ENCODE results near the gene SHTN1.

- TF ChIP-seq, protein P1, sequence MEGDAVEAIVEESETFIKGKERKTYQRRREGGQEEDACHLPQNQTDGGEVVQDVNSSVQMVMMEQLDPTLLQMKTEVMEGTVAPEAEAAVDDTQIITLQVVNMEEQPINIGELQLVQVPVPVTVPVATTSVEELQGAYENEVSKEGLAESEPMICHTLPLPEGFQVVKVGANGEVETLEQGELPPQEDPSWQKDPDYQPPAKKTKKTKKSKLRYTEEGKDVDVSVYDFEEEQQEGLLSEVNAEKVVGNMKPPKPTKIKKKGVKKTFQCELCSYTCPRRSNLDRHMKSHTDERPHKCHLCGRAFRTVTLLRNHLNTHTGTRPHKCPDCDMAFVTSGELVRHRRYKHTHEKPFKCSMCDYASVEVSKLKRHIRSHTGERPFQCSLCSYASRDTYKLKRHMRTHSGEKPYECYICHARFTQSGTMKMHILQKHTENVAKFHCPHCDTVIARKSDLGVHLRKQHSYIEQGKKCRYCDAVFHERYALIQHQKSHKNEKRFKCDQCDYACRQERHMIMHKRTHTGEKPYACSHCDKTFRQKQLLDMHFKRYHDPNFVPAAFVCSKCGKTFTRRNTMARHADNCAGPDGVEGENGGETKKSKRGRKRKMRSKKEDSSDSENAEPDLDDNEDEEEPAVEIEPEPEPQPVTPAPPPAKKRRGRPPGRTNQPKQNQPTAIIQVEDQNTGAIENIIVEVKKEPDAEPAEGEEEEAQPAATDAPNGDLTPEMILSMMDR (IDR thresholded peaks at IDR 0.05 in 2 of 3, conservative IDR thresholded peaks at IDR 0.05 in 1 of 3; ENCODE audit: control insufficient read depth in 2 of 3, extremely low read depth in 1 of 3, insufficient read depth in 1 of 3, low read depth in 3 of 3, low read length in 3 of 3) = no peak
- TF ChIP-seq CBFB (IDR thresholded peaks at IDR 0.05; ENCODE audit: low read depth) (no peak), EP300 (IDR thresholded peaks at IDR 0.05; ENCODE audit: borderline replicate concordance in 1 of 2, control insufficient read depth in 1 of 2, low read depth in 2 of 2, low read length in 2 of 2) (no peak), POLR2A (IDR thresholded peaks at IDR 0.05; ENCODE audit: low read depth, low read length) (no peak), GABPA (IDR thresholded peaks at IDR 0.05; ENCODE audit: low read depth) (no peak), NFYB (IDR thresholded peaks at IDR 0.05; ENCODE audit: insufficient read depth, low read depth, low read length) (no peak), SP1 (IDR thresholded peaks at IDR 0.05; ENCODE audit: low read depth, low read length) (no peak), SIN3A (IDR thresholded peaks at IDR 0.05; ENCODE audit: low read depth, low read length) (no peak), HCFC1 (IDR thresholded peaks at IDR 0.05; ENCODE audit: low read length) (no peak), NRF1 (conservative IDR thresholded peaks at IDR 0.05; ENCODE audit: low read depth, low read length) (no peak)
- TF ChIP-seq, protein P2, sequence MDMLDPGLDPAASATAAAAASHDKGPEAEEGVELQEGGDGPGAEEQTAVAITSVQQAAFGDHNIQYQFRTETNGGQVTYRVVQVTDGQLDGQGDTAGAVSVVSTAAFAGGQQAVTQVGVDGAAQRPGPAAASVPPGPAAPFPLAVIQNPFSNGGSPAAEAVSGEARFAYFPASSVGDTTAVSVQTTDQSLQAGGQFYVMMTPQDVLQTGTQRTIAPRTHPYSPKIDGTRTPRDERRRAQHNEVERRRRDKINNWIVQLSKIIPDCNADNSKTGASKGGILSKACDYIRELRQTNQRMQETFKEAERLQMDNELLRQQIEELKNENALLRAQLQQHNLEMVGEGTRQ (IDR thresholded peaks at IDR 0.05; ENCODE audit: borderline replicate concordance, low read depth, low read length) = no peak
These were observed 3.8 kb downstream of the SHTN1 start for GRCh38 chr10:117001144-117001543.

Data from GM12878 (cell line).